HG03135 (cell line): Measurements from ENCODE around the gene CYB561D1.
A peak's percentile ranks its signal among the peaks of the same experiment; 100 is the strongest.
"Not testable (repeated sequence)": the region's sequence is repeated elsewhere in the genome, so short reads cannot be mapped to it uniquely, and the experiment has no call there.

Source experiments
- ATAC-seq: cut with Tn5 transposase; IDR thresholded peaks from one replicate; pipeline ENCODE4 v1.9.1; 2021; ENCODE audit warnings: mild to moderate bottlenecking, moderate library complexity; ENCODE audit not compliant: unreplicated experiment

Gene CYB561D1, protein sequence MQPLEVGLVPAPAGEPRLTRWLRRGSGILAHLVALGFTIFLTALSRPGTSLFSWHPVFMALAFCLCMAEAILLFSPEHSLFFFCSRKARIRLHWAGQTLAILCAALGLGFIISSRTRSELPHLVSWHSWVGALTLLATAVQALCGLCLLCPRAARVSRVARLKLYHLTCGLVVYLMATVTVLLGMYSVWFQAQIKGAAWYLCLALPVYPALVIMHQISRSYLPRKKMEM

GRCh38 chr1:109493805-109494539 is at the start of gene CYB561D1:
Gene CYB561D1, plus strand, starts transcription at chr1:109494094. Its CDS starts 46 bp downstream, at chr1:109494140.
- ATAC-seq = peak; percentile 79

DNA sequence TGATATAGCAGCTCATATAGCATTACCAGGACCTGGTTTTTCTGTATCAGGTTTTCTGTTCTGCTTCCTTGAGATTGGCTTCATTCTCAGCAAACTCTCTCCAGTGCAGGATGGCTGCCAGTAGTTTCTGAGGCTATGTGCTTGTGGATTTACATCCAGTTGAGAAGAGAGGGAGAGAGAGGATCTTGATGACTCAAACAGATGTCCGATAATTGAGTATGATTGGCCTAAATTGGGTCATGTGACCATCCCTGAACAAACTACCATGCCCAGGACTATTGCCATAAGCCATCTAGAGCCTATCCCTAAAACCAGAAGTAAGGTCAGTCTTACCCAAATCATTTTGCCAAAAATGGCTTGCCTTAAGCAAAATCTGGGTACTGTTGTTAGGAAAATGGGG is 49.5 kb upstream of the CYB561D1 start:
- ATAC-seq = no peak

DNA sequence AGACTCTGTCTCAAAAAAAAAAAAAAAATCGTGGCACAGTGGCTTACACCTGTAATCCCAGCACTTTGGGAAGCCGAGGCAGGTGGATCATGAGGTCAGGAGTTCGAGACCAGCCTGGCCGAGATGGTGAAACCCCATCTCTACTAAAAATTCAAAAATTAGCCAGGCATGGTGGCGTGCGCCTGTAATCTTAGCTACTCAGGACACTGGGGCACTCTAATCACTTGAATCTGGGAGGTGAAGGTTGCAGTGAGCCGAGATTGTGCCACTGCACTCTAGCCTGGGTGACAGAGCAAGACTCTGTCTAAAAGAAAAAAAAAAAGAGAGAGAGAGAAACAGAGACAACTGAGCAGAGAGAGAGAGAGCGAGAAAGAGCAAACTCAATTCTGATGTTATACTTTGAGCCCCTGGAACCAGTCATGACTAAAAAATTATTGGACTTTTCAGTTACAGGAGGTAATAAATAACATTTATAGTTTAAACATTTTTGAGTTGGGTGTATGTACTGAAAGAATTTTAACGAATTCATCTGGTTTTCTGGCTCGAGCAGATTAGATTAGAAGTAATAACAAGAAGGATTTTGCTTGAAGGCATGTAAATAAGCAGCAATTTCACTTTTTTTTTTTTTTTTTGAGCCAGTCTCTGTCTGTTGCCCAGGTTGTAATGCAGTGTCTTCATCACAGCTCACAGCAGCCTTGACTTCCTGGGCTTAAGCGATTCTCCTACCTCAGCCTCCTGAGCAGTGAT is 47.8 kb upstream of the CYB561D1 start:
- ATAC-seq = not testable (repeated sequence)

DNA sequence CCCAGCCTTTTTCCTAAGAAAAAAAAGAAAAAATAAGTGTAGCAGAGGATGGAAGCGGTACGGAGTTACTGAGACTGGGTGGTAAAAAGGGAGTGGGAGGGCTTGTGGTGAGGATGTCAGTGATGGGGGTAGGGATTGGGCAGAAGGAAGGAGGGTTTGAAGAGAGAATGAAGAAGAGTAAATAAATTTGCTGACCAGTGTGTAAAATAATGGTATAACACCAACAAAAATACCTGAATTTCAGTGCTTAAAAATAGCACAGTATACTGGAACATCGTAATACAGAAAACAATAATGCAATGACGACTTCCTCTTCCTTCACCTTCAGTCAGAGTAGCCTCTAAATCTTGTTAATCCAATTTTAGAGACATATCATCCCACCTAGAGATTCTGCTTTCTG is 46.4 kb upstream of the CYB561D1 start:
- no peak for ATAC-seq

GRCh38 chr1:109454497-109455133 is 39.3 kb upstream of the CYB561D1 start:
- ATAC-seq = no peak

GRCh38 chr1:109457819-109458218 is 36.1 kb upstream of the CYB561D1 start:
- no peak for ATAC-seq

DNA sequence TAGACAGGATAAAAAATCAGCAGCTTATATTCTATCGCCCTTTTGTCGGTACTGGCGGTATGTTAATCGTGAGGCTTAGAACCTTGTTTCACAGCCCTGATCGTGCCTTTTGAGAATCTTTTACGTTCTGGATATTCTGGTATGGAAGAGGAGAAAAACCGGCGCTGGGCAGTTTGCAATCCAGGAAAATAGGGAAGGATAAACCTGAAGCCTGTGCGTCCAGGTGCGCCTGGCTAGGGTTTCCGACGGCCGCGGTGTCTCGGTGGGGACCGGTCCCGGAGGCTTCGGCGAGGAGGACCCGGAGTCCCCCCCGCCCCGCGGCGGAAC is 27.8 kb upstream of the CYB561D1 start:
- ATAC-seq = no peak

DNA sequence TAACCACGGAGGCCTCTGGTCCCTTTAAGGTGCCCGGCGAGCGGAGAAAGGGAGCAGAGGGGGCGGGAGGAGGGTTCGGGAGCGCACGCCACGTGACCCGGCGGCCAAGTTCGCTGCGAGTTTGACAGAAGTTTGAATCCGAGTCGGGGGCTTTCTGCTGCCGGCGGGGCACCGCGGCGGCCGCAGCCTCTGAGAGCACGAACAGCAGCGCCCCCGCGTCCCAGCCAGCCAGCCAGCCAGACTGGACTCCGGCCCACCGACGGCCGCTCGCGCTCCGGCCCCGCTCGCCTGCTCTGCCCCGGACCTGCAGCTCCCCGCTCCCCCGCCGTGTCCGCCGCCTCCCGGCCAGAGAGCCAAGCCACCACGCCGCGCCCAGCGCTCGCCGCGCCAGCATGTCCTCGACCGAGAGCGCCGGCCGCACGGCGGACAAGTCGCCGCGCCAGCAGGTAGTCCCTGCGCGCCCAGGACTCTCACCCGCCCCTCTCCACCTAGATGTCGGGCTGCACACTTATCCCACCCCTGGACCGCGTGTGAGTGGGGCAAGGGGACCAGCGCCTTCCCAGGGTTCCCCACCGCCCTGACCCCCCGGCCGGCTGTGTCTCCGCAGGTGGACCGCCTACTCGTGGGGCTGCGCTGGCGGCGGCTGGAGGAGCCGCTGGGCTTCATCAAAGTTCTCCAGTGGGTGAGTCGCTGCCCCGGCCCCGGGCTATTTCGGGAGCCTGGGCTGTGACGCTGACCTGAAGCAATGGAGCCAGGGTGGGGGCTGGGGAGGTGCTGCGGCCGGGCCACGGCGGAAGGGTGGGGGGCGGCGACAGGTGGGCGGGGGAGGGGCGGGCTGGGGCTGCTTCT is 27.2 kb upstream of the CYB561D1 start, which contains the start of gene SYPL2:
Gene SYPL2, plus strand, starts transcription at position 95 of the 849 bp plus-strand sequence. Its CDS starts 298 bp downstream, at position 393.
- ATAC-seq = no peak

GRCh38 chr1:109467301-109467777 is 26.6 kb upstream of the CYB561D1 start:
- no peak for ATAC-seq

DNA sequence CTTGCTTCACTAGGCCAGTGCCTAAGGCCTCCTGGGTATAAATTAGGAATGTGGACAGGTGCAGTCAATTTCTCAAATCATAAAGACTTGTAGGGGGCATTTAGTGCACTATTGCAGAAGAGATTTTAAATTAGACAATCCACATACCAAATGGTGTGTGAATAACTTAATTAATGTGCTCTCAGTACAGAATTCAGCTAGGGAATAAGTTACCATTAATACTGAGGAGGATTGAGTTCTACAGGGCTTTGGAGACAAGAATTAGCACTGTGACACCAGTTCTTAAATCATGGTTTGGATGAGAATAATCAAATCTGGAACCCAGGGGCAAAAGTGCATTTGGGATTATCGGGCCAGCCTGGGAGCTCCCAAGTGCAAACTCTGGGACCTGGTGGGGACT is 25.8 kb upstream of the CYB561D1 start:
- no peak for ATAC-seq

GRCh38 chr1:109468903-109469302 is 25.0 kb upstream of the CYB561D1 start:
- no peak for ATAC-seq

GRCh38 chr1:109470245-109470644 is 23.6 kb upstream of the CYB561D1 start:
- ATAC-seq = no peak

- no peak for ATAC-seq
These were observed 21.1 kb upstream of the CYB561D1 start for GRCh38 chr1:109472779-109473178.

DNA sequence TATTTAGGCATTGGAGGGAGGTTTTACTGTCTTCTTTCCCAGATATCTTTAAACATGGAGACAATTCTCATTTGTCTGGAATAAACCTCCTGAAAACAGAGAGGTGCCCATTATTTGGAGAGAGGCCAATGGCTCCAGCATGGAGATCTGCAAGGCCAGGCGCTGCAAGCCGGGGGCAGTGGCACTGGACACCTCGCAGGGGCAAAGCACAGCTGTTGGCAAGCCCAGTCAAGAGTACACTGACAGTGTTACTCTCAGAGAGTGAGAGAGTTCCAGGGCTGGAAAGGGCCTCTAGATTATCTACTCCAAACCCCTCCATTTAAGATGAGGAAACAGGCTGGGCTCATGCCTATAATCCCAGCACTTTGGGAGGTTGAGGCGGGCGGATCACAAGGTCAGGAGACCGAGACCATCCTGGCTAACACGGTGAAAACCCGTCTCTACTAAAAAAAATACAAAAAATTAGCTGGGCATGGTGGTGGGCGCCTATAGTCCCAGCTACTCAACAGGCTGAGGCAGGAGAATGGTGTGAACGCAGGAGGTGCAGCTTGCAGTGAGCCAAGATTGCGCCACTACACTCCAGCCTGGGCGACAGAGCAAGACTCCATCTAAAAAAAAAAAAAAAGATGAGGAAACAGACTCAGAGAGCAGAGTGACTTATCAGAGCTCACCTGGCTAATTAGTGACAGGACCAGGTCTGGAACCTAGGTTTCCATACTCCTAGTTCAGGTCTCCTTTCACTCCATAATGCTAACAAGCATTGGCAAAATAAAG is 20.4 kb upstream of the CYB561D1 start:
- not testable (repeated sequence) for ATAC-seq

- no peak for ATAC-seq
These were observed 19.2 kb upstream of the CYB561D1 start for GRCh38 chr1:109474697-109475096.

- no peak for ATAC-seq
These were observed 18.6 kb upstream of the CYB561D1 start for GRCh38 chr1:109475261-109475660.

DNA sequence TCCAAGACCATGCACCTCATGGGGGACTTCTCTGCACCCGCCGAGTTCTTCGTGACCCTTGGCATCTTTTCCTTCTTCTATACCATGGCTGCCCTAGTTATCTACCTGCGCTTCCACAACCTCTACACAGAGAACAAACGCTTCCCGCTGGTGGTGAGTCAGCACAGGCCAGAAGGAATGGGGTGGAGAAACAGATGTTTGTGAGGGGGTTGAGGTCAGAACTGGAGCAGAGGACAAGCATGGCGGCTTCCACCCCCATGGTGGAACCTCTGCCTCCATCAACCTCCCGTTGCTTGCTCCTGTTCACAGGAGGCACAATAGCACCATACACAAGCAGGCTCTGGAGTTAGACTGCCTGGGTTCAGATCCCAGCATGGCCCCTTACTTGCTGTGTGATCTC is 17.1 kb upstream of the CYB561D1 start:
- no peak for ATAC-seq

DNA sequence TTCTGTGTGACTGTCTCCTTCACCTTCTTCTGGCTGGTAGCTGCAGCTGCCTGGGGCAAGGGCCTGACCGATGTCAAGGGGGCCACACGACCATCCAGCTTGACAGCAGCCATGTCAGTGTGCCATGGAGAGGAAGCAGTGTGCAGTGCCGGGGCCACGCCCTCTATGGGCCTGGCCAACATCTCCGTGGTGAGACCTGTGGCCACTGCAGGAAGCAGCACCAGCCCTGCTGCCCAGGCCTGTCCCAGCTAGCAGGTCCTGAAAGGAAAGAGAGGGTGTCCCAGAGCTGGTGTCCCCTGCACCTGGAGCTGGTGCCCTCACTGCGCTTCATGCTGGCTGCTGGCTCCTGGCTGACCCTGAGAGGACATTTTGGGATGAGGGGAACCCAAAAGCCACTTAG is 16.1 kb upstream of the CYB561D1 start:
- no peak for ATAC-seq

DNA sequence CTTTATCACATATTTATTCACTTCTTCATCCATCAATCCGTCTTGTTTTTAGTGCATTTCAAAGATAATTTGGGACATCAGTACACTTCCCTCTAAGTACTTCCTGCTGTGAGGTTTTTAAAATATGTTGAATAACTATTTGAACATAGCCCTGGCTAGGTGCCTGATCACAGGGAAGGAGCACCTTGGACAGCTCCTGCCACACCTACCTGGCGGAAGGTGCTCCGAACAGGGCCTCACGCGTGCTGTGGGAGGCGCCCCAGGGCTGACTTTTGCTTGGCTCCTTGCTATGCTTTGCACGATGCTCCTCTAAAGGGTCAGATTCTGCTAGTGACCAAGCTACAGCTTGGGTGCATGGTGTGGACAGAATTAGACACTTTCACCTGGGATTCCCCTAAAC is 15.1 kb upstream of the CYB561D1 start:
- ATAC-seq = no peak

GRCh38 chr1:109479311-109479710 is 14.6 kb upstream of the CYB561D1 start:
- ATAC-seq = no peak
